ENCODE data around the gene EPHA6.
"Not testable (repeated sequence)": the region's sequence is repeated elsewhere in the genome, so short reads cannot be mapped to it uniquely, and the experiment has no call there.

The EPHA6 gene

DNA sequence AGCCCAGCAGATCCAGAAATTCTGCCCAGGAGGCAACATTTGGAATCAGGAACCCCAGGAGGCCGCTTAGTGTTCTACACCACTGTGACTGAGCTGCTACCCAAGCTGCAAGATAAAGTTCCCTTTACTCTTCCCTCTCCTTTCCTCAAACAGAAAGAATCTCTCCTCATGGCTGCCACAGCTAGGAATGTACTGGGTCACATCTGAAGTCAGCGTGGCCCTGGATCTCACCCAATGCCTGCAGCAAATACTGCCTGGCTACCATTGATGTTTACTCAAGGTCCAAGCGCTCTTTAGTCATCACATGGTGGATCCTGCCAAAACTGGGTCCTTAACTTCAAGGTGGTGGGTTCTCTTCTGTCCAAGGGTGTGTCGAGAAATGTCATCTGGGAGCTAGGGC is 382.7 kb downstream of the EPHA6 start:
- DNase-seq: no peak

DNA sequence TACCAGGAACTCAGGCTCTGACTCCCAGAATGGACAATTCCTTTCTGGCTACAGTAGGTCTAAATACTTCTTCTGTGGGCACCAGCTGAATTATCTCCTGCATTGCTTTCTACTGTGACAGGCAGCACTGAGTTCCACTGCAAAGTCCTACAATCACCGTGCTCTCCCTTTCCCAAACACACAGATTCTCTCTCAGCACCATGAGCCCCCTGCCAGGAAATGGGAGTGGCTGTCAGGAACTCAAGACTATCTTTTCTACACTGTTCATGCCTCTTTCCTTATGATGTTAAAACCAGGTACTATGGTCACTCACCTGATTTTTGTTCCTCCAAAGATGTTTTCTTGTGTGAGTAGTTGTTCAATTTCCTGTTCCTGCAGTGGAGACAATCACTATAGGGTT is 383.4 kb downstream of the EPHA6 start:
- no peak for DNase-seq

DNA sequence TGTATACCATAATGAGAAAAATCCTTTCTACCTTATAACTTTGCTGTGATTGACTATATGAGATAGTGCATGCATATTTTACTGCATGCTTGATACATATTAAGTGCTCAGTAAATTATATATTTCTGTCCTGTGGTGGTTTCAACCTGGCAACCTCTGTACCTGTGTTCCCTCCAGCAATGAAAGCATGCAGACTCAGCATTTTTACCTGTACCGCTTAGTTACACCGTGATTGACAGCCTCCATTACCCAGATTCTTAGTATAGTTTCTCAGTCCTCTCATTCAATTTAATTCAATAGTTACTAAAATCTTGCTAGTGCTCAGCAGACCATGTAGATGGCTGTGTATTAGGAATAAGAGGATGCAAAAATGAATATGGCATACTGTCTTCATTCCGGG is 386.0 kb downstream of the EPHA6 start:
- no peak for DNase-seq

DNA sequence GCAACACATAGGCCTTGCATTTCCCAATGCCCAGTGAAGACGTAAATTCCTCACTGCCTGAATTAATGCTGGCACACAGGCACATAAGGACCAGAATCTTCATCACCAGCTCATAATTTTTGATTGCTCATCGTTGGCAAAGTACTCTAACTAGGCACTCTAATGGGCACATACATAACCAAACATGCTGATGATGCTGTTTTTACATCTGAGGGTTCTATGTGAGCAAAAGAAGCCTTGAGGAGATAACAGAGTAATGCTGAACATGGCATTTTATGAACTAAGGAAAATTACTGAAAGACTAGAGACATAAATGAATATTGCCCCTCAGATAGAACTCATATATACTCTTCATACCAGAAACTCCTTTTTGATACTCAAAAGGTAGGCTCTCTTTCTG is 387.4 kb downstream of the EPHA6 start:
- DNase-seq: no peak

DNA sequence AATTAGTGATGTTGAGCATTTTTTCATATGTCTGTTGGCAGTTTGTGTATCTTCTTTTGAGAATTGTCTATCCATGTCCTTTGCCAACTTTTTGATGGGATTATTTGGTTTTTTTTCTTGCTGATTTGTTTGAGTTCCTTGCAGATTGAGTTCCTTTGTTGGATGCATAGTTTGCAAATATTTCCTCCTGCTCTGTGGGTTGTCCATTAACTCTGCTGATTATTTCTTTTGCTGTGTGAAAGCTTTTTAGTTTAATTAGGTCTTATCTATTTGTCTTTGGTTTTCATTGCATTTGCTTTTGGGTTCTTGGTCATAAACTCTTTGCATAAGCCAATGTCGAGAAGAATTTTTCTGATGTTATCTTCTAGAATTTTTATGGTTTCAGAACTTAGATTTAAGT is 414.6 kb downstream of the EPHA6 start:
- DNase-seq: no peak

DNA sequence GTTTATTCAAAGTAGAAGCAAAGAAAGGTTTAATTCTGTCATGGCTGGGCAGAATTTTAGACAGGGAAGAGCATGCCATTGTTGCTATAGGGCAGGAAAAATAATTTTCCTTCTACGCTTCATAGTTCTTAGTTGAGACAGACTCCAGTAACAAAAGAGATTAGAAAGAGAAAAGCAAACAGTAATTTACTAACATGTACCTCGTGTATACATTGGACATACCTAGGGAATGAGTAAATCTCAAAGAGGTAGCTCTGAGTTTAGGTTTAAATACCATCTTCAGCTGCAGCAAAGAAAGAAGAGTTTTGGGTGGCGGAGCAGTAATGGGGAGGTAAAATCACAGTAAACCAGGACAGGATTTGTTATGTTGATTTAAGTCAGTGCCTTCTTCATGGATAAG is 416.1 kb downstream of the EPHA6 start:
- DNase-seq: no peak

DNA sequence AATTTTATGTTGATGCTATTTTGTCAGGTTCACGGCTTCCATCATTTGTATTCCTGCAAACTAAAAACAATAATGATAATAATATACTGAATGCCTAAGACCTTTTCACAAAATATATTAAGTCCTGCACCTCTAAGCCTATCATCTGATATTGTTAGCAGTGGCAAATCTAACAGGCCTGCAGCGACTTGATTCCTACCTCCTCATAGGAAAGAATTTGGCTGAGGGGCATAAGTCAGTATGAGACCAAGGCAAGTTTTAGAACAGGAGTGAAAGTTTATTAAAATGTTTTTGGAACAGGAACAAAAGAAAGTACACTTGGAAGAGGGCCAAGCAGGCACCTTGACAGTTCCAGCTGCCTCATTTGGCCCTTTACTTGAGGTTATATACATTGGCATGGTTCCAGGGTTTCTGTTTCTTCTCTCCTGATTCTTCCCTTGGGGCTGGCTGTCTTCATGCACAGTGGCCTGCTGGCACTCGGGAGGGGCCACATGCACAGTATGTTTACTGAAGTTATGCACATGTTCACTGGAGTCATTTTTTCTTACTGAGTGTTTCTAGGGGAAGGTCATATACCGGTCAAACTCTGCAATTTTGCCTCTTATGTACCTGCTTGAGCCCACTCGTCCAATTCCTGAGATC is 418.1 kb downstream of the EPHA6 start:
- peak; percentile 76 for DNase-seq

DNA sequence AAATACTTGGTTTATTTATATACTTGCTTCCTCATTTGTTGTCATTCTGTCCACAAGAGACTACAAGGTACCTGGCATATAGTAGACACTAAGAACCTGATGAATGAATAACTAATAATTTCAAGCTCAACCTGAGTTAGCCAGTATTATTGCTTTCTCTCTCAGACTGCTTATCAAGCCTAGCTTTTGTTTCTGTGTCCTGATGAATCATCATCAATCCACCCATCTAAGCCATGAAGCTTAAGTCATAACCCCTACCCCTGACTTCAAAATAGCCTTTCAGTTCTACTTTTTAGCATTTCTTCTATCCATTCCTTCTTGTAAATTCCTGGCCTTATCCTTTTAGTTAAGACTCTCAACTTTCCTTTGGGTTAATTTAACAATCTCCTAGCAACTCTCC is 420.8 kb downstream of the EPHA6 start:
- no peak for DNase-seq

DNA sequence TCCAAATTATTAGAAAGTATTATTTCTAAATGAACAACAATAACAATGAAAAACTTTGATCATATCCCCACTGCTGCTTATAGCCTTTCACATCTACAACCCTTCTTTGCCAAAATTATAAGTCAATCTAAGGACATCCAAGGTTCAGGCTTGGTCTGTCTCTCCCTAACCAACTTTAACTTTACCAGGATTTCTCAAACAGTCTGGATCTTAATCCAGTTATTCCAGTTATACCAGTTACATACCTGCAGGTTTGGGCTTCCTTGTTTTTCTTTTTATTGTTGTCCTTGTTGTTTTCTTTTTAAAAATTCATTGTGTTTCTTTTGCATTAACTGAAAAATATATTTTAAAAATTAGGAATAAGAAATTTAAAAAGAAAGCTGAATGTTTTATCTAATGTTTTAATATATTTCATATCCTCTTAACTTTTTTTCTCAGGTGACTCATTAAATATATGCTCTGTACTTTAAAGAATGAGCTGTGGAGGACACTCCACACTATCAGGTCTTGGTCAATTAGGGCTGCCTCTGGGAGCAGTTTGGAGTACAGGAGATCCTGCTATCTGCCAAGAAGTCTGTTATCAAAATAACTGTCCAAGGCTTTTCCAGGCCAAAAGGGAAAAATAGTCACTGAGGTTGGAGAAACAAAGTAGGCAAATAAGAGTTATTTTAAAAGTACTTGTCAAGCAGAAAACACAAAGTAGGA is 421.4 kb downstream of the EPHA6 start:
- no peak for DNase-seq

DNA sequence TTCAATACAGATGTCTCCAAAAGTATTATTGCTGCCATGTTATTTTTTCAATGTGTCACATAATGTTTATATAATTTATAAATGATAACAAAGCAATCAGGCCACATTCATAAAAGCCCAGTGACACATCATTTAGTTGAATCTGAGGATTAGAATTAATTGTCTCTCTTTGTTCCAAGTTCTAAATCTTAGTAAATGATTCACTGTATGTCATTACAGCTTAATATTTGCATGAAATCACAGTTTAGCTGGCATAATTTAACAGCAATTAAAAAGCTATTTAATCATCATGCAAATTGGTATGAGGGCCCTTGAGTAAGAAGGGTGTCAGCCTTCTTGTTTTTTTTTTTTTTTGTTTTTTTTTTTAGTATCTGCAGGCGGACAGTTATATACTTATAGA is 427.0 kb downstream of the EPHA6 start:
- DNase-seq: no peak

DNA sequence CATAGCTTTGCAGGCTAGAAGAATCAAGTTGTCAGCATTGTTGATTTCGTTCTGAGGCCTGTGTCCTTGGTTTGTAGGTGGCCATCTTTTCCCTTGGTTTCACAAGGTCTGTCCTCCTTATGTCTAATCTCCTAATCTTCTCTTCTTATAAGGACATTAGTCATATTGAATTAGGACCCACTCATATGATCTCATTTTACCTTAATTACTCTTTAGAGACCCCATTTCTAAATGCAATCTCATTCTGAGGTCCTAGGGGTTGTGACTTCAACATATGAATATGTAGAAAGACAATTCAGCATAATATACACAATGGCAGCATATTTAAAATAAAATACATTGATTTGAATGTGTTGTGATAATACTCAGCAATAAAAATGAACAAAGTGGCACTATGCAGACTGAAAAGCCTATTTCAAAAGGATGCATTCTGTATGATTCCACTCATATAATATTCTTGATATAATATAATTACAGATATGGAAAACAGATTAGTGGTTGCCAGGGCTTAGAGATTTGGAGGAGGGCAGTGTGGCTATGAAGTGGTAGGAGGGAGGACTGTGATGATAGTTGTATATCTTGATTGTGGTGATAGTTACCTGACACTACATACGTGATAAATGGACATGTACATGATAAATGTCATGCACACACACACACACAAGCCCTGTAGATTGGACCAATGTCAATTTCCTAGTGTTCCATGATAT is 431.0 kb downstream of the EPHA6 start:
- no peak for DNase-seq

DNA sequence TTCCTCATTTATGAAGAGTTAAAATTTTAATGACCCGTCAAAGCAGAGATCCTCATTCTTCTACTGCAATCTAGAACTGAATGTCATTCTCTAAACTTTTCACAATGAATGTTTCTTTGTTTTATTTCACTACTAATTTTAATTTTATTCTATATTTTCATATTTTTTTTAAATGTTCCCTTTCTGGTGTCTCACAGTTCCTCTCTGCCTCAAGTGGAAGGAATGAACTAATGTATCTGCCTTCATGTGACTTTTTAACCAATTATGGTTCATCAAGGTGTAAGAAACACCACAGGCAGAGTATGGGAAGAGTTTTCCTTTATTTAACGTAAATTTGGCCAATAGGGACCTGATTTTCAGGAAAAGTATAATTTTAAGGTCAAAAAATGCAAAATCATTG is 441.7 kb downstream of the EPHA6 start:
- no peak for DNase-seq

DNA sequence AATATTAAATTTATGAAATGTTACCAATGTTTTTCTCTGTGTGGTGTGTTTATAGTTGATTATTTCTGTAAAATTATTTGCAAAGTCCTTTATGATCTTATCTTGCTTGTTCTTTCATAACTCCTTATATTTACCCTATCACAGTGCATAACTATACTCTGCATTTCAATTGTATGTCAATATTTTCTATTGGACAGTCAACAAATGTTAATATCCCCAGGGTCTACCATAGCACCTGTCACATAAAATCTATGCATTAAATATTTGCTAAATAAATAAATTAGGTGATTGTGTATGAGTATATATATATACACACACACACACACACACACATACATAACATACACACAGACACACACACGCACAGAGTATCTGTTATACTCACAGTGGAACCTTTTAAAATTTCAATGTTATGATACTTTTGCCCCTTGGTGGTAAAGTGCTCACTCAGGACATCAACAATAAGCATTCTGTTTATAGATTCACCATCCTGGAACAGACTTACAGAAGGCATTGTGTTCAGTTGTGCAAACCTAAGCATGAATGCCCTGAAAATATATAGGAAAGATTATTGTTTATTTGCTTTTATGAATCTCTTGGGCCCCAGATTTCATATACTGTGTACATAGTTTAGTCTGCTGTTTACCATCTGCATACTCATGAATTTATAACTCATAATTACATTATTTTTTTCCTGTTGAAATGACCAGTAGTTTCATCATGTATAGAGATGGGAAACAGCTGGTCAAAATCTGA is 443.7 kb downstream of the EPHA6 start:
- DNase-seq: no peak

DNA sequence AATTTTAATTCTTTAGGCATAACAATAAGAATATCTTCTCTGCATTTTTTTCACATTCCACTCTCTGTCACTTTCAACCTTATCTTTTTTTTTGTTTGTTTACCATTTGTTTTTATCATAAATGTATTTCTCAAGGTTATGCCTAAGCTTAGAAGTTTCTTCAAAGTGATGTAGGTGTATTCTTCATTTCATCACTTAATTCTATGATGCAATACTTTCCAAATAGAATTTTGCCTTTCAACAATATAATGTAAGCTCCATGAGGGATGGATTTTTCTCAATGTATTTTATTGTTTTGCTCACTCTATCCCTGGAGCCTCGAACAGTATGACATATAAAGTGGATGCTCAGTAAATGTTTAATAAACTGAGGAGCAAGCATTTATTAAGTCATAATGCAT is 444.9 kb downstream of the EPHA6 start:
- DNase-seq: no peak

DNA sequence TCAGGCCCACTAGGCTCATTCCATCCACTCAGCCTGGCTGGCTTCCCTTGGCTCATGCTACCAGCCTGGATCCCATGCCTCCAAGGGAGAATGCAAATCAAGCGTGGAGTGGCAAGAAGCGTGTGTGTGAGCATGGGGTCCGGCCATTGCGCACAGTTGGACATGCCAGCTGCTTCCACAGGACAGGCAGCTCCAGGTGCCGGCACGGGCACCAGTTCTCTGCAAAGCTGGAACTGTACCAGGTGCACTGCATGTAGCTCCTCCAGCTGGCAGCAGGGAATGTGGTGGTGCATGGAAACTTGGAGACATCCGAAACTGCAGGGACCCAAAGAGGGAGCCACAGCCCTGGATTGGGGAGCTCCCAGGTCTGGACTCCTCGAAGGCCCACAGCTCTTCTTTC is 449.8 kb downstream of the EPHA6 start:
- no peak for DNase-seq

DNA sequence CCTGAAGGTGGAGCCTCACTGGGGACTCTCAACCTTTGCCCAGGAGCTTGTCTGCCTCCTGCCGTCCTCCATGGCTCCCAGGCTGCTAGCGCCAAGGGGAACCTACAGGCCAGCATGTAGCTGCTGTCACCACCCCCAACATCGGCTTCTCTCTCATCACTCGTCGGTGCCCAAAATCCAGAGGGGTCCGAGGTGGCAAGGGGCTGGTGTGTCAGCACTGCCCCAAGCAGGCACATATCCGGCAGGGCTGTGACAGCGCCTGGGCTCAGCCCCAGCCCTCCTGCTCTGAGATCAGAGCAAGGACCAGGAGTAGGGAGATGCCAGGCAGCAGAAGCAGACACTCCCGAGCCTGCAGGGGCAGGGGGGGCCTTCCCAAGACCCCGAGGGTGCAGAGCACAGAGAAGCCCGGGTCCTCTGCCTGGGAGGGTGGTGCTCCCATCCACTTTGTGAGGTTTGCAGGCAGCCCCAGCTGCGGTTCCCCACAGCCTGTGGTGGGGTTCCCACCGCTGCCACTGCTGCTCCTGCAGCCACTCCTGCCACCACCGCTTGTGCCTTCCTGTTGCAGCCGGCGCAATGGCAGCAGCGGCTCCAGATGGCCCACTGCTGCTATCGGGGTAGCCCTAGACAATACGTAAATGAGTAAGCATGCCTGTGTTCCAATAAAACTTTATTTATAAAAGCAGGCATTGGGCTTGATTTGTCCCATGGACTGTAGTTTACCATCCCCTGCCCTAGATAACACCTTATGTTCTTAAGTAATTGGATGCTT is 451.0 kb downstream of the EPHA6 start:
- no peak for DNase-seq

DNA sequence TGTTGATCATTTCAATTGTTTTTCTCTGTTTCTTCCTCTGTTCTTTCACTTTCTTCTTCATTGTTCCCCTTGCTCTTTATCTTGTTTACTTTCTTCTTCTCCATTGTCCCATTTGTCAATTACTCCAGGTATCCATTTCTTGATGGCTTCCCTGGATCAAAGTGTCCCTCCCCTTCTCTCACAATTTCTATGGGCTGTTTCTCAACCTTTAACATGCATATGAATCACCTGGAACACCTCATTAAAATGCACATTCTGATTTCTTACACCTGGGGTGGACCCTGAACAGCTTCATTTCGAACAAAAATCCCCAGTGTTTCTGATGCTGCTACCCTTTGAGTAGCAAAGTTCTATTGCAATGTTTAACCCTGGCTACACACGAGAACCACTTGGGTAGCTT is 454.8 kb downstream of the EPHA6 start:
- no peak for DNase-seq

DNA sequence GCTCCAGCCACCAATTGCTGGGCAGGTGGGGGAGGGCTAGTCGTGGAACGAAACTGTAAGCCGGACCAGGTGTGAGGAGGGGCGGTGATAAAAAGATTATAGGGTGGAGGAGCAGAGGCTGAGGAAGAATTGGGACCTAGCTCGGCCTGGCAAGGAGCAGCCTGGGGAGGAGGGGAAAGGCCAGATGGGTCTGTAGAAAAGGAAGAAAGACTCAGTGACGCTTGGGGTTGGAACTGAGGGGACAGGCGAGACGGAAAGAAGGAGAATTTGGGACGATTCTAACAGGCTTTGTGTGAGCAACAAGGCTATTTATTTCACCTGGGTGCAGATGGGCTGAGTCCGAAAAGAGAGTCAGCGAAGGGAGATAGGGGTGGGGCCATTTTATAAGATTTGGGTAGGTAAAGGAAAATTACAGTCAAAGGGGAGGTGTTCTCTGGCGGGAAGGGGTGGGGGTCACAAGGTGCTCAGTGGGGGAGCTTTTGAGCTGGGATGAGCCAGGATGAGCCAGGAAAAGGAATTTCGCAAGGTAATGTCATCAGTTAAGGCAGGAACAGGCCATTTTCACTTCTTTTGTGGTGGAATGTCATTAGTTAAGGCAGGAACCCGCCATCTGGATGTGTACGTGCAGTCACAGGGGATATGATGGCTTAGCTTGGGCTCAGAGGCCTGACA is 462.6 kb downstream of the EPHA6 start:
- DNase-seq: not testable (repeated sequence)

DNA sequence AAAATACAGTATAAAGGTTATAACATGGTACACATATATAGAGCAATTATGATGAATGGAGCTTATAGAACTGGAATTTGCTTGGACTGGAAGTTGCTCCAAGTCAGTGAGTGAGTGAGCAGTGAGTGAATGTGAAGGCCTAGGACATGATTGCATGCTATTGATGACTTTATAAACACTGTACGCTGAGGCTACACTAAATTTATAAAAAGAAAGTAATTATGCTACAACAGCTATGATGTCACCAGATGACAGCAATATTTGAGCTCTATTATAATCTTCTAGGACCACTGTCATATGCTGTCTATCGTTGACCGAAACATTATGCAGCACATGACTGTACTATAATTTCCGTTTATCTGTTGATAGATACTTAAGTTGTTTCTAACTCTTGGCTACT is 463.3 kb downstream of the EPHA6 start:
- no peak for DNase-seq

DNA sequence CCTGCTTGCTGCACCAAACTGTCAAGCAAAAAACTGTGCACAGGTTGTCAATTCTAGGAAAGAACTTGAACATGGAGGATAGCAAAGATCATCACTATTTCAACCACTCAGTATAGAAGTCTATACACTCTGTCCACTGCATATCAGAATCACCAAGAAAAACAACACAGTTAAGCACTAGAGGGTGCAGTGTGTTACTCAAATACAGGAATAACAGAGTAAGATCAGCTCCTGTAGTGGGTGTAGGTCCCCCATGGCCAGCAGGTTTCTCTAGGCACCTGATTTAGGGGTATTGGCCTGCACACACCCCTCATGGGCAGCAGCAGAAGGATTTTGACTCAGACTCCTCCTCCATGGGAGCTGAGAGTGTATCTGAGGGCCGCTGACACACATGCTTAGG is 464.1 kb downstream of the EPHA6 start:
- DNase-seq: no peak

DNA sequence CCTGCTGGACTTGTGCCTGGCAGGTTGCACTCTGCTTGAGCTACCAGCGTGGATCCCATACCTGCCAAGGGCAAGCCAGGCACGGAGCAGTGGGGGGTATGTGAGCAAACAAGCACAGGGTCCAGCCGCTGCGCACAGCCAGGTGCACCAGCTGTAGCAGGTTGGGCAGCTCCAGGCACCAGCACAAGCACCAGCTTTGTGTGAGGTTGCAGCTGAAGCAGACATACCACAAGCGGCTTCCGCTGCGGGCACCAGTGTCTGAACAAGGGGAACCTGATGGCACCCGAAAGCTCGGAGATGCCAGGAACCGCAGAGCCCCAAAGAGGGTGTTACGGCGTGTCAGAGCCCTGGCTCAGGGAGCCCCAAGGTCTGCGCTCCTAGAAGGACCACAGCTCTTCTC is 477.5 kb downstream of the EPHA6 start:
- DNase-seq: peak; percentile 37

DNA sequence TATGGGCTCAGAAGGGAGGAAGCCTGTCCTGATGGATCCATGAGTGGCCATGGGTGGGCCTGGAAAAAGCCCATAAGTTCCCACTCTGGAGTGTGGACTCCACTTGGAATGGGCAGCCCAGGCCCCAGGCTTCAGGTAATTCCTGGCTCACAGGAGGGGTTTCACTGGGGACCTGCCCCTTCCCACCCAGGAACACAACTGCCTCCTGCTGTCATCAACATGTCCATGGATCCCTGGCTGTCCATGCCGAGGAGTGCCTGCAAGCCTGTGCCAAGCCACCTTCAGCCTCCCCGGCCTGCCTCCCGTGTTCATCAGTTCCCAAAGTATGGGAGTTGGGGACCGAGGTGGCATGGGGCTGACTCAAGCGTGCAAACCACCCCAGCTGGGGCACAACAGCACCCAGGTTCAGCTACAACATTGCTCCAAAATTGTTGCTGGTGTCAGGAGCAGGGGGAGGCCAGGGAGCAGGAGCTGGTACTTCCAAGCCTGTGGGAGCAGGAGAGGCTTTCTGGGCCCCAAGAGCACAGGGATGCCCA is 479.3 kb downstream of the EPHA6 start:
- no peak for DNase-seq
